Measurements from ENCODE around the gene NTRK1.

NTRK1 gene

DNA sequence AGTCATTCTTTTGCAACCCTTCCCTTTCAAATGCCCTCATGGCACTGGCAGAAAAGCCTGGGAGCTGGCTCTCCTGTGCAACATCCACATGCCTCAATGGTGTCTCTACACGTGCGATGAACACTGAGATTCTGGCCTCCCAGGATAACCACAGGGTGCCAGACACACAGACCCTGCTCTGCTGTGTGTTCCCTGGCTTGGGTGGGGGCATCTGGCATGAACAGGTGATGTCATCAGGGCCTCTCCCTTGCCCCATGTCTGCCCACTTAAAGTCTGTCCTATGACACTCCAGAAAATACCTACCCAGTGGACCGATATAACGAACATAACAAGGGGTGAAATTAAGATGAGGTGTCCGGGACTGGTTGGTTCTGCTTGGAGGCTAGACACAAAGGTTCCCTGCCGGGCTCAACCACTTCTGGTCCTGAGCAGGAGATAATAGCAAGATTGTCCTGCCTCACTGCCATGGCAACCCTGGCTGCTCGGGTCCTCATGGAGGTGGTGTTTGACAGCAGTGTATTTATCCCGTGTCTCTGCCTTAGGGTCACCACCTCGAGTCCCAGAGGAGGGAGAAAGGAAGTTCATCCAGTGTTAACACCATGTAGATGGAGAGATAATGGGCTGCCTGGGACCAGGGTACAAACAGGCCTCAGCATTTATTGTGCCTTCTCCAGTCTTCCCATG lies 21.1 kb upstream of the NTRK1 start:
- no peak for DNase-seq

- no peak for DNase-seq
Measured at GRCh38 chr1:156840186-156840897, 20.3 kb upstream of the NTRK1 start.

DNA sequence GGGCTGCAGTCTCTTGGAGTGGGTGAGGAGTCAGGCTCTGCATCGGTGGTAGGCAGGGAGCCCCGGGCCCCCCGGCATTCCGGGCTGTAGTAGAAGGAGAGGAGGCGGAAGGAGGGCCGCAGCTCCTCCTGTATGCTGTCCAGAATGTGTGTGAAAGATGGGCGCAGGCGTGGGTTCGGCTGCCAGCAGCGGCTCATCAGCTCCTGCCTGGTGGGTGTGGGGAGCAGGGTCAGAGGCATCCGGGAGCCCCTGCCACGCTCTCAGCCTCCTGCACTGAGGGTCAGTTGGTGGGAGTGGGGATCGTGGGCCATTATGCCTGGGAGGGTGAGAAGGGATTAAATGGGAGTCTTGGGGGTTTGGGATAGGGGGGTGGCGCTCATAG lies 19.8 kb upstream of the NTRK1 start:
- no peak for DNase-seq

- no peak for DNase-seq
Measured at GRCh38 chr1:156841295-156841855, 19.3 kb upstream of the NTRK1 start.

GRCh38 chr1:156842618-156843300 lies 17.9 kb upstream of the NTRK1 start:
- DNase-seq = no peak

DNA sequence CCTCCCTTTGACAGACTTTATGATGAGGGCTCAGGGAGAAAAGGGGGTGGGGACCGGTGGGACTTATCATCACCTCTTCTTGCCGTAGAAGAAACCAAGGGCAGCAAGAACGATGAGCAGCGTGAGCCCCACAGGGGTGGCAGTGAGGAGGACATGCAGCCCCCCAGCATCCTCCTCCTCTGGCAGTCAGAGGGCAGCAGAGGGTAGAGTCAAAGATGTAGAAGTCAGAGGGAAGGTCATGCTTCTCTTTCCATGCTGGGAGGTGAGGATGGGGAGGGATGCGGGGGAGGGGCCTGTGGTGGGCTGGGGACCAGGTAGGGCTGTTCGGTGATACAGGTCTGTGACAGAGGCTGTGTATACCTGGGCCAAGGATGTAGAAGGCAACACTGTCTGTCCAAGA lies 16.6 kb upstream of the NTRK1 start:
- no peak for DNase-seq

DNA sequence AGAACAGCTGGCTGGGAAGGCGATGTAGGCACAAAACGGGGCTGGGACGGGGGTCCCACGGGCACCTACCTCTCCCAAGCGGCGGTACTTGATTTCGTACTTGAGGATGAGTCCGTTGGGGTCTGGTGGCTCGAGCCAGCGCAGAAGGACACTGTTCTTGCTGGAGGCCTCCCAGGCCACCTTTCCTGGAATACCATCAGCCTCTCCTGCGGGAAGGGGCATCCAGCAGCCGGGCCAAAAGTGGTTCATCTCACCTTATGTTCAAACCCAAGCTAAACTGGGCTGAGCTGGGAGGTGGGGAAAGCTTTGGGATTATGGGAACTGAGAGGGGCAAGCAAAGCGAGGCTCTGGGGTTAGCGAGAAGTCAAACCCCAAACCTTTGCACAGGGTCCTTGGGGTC lies 16.0 kb upstream of the NTRK1 start:
- DNase-seq = no peak

DNA sequence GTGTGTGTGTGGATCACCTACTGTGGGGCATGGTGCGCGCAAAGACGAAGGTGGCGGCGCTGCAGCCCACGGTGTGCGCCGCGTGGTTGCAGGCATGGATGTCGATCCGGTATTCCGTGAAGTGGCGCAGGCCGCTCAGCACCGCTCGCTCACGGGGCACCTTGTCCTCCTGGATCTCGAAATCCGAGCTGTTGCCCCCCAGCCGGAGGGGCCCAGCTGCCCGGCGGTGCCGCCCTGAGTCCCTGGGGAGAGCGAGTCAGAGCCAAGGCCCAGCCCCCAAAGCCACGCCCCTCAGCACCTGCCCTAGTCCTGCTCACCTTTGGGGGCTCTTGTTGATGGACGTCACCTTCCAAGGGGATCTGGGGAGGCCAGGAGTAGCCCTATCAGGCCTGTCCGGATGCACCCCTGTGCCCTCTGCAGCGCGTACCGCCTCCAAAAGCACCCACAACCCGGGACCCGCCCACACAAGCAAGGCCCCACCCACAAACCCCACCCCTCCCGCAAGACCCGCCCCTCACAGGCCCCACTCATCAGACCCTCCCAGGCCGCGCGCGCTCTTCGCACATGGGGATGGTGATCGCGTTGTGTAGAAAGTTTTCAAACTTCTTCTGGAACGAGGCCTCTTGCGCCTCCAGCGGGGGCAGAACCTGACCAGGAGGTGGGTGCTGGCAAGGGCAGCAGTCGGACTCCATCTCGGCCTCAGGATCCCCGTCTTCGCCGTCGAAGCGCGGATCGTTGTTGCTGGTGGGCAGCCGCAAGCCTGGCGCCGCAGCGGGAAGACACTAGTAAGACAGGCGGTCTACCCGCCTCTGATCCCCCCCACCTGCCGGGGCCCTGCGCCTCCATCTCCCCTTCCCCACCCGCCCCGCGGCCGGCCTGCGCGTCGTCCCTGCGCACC lies 15.4 kb upstream of the NTRK1 start:
- no peak for DNase-seq

GRCh38 chr1:156845953-156846545 lies 14.6 kb upstream of the NTRK1 start:
- DNase-seq = no peak

DNA sequence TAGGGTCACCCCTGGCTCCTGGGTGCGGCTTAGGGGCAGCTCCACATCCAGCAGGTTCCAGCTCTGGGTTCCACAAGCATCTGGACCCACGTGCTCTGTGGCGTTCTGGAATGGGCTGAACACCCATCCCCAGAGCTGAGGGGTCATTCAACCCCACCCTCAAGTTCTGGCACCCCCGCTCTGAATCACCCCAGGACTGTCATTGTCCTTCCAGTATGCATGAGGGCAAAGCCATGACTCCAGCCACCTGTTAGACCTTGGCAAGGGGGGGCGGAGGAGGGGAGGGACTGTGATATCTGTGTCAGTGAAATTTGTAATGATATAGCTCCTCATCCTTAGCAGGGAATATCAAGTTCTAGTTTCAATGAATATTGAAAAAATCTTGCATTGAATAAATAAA lies 14.0 kb upstream of the NTRK1 start:
- no peak for DNase-seq

GRCh38 chr1:156847591-156848460 lies 12.8 kb upstream of the NTRK1 start:
- no peak for DNase-seq

DNA sequence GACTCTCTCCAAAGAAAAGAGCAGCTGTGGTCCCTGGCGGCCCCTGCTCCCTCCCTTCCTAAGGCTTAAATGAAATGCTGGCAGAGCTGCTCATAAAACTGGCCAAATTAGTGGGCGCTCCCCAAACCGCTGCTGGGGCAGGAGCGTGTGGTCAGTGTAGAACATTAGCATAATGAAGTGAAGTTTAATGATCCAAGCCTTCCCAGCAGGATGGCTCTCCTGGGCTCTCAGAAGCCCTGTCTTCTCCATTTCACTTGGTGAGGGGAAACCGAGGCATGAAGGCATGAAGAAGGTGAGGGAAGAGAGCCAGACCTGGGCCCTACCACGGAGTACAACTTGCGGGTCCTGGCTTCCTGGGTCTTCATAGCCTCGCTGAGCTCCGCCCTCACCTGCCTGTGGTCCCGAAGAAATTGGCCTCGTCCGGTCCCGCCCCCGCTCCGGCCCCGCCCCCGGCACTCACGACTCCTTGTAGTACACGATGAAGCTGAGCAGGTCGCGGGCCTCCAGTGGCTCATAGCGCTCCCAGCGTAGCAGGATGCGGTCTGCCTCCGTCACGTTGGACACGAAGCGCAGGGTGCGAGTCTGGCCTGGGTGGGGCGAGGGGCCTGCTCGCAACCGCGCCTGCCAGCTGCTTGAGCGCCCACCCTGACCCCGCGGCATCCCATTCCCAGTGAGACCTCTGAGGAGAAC lies 12.1 kb upstream of the NTRK1 start:
- no peak for DNase-seq

- DNase-seq = no peak
Measured at GRCh38 chr1:156849151-156849496, 11.5 kb upstream of the NTRK1 start.

GRCh38 chr1:156851779-156852417 lies 8.8 kb upstream of the NTRK1 start:
- DNase-seq = no peak

- no peak for DNase-seq
Measured at GRCh38 chr1:156852418-156852874, 8.2 kb upstream of the NTRK1 start.

DNA sequence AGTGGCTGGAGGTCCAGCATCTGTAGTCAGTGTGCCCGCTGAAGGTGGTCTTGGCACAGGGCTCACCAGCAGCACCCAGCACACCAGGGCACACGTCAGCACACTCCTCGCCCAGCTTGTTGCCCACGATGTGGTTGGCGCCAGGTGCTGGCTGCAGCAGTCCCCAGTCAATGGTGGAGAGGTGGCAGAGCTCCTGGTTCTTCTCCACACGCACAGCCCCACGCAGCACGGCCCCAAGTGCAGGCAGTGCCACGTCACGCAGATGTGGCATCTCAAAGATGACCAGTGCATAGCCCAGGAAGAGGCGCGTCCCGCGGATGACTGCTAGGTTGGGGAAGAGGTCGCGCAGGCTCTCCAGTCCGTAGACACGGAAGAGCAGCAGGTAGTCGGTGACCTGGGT lies 6.9 kb upstream of the NTRK1 start:
- DNase-seq = no peak

GRCh38 chr1:156854634-156855033 lies 6.0 kb upstream of the NTRK1 start:
- DNase-seq = no peak

DNA sequence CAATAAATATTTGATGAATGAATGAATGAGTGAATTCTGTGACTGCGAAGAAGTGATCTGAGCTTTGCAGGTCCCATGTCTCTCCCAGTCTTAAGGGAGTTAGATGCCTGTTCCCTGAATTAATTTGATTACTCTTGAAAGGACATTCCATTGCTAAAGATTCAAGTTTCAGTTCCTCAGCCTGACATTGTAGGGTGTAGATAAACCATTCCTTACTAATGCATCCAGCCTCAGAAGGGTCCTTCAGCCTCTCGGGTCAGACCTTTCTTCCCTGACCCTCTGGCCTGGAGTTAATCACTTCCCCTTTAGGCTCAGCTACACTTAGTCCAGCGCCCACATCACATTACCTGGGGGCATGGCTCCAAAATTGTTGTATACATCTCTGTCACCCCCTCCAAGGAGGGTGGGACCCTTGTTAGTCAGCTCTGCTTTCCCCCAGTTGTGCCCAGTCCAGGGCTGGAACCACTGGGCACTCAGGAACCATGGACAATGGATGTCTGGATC lies 4.3 kb upstream of the NTRK1 start:
- no peak for DNase-seq

DNA sequence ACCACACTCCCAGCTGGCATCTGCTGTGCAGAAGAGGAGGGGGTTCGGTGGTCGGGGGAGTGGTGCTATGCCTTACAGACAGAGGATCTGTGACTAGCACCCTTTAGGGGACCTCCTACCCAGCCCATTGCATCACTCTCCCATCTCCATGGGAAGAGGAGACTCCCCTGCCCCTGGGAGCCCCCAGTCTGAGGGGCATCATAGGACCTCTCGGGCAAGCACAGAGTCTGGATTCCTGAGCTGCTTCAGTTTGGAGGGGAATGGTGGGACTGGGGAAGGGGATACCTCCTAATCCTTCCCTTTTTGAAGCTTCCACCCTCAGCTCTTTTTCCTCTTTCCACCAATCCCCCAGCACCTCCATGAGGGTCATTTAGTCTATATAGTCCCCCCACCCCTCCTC lies 3.1 kb upstream of the NTRK1 start:
- no peak for DNase-seq

DNA sequence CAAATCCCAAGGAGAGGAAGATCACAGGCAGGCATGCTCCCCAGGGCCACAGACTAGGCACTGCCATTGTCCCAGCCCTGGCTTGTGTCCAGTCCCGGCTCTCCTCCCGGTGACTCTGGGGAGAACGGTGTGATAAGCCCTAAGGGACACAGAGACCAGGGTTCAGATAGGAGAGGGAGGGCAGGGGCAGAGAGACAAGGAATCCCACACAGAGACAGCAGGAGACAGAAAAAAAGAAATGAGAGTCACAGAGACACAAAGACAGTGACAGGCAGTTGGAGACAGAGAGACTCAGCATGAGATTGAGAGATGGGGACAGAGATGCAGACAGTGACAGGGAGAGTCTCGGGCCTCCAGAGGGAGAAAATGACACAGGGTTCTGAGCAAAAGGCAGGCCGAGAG lies 2.1 kb upstream of the NTRK1 start:
- no peak for DNase-seq
